SH-SY5Y (cell line): Measurements from ENCODE around the gene DHX32.

Experiments
- GATA2 ChIP-seq: IDR thresholded peaks from 2 replicates; pipeline ENCODE4 v1.6.1; 2011; ENCODE audit warnings: mild to moderate bottlenecking, low read depth, low read length
- GATA3 ChIP-seq: IDR thresholded peaks from 2 replicates; pipeline ENCODE4 v1.6.1; 2011; ENCODE audit warnings: low read depth, mild to moderate bottlenecking, low read length, moderate library complexity

GRCh38 chr10:125811251-125811650, 69.8 kb downstream of the DHX32 start:
- TF ChIP-seq GATA2: no peak
- TF ChIP-seq GATA3: no peak
